ENCODE results near the gene CERS1.

DNA sequence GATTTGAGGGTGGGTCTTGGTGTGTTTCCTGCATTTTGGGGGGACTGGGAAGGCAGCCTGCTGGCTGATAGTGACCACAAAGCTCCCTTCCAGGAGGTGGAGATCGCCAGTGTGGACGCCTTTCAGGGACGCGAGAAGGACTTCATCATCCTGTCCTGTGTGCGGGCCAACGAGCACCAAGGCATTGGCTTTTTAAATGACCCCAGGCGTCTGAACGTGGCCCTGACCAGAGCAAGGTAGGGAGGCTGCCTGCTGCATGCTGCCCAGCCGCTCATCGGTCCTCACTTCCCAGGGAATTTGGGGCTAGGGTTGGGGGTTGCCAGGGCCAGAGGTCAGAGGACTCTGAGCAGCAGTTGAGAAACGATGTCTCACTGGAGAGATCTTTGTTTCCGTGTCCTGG lies 34.0 kb downstream of the CERS1 start:
- TF ChIP-seq POLR2AphosphoS5 (IDR thresholded peaks at IDR 0.05; ENCODE audit: low read depth, low read length) (no peak), SIN3A (IDR thresholded peaks at IDR 0.05; ENCODE audit: borderline replicate concordance, insufficient read depth, low read length) (no peak)
- TF ChIP-seq, protein P1, sequence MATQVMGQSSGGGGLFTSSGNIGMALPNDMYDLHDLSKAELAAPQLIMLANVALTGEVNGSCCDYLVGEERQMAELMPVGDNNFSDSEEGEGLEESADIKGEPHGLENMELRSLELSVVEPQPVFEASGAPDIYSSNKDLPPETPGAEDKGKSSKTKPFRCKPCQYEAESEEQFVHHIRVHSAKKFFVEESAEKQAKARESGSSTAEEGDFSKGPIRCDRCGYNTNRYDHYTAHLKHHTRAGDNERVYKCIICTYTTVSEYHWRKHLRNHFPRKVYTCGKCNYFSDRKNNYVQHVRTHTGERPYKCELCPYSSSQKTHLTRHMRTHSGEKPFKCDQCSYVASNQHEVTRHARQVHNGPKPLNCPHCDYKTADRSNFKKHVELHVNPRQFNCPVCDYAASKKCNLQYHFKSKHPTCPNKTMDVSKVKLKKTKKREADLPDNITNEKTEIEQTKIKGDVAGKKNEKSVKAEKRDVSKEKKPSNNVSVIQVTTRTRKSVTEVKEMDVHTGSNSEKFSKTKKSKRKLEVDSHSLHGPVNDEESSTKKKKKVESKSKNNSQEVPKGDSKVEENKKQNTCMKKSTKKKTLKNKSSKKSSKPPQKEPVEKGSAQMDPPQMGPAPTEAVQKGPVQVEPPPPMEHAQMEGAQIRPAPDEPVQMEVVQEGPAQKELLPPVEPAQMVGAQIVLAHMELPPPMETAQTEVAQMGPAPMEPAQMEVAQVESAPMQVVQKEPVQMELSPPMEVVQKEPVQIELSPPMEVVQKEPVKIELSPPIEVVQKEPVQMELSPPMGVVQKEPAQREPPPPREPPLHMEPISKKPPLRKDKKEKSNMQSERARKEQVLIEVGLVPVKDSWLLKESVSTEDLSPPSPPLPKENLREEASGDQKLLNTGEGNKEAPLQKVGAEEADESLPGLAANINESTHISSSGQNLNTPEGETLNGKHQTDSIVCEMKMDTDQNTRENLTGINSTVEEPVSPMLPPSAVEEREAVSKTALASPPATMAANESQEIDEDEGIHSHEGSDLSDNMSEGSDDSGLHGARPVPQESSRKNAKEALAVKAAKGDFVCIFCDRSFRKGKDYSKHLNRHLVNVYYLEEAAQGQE (IDR thresholded peaks at IDR 0.05; ENCODE audit: insufficient read depth in 1 of 2, low read depth in 2 of 2, low read length in 2 of 2) = no peak

Data from PFSK-1 (cell line).